Liver (tissue), 2 donors: ENCODE data around the gene POM121C.
"Not testable (repeated sequence)": the region's sequence is repeated elsewhere in the genome, so short reads cannot be mapped to it uniquely, and the experiment has no call there.

Experiments
- TF ChIP-seq, protein P1 (sequence below): fragments of 150-350 bp; IDR thresholded peaks from 2 replicates; pipeline ENCODE4 v1.5.1; 2017; ENCODE audit warnings: improper control_type of control experiment, low read depth, low read length; ENCODE audit not compliant: missing input control
- TF ChIP-seq, protein P2 (sequence below): IDR thresholded peaks from 2 replicates; pipeline ENCODE4 v1.6.1; 2016; ENCODE audit warnings: antibody characterized with exemption
- donor health status: healthy.

DNA sequence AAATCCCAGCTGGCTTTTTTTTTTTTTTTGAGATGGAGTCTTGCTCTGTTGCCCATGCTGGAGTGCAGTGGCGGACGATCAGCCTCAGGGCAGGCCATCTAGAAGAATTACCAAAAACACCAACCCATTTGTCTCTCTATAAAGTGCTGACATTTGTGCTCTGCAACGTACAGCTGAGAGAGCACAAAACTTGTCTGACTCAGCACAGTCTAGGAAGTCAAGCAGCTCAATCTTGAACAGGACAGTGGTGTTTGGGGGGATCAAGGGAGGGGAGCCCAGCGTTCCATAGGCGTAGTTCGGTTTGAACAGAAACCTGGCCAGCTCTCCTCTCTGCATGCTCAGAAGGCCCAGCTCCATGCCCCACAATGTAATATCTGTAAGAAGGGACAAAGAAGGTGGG lies 92.9 kb downstream of the POM121C start:
- TF ChIP-seq, protein P1, sequence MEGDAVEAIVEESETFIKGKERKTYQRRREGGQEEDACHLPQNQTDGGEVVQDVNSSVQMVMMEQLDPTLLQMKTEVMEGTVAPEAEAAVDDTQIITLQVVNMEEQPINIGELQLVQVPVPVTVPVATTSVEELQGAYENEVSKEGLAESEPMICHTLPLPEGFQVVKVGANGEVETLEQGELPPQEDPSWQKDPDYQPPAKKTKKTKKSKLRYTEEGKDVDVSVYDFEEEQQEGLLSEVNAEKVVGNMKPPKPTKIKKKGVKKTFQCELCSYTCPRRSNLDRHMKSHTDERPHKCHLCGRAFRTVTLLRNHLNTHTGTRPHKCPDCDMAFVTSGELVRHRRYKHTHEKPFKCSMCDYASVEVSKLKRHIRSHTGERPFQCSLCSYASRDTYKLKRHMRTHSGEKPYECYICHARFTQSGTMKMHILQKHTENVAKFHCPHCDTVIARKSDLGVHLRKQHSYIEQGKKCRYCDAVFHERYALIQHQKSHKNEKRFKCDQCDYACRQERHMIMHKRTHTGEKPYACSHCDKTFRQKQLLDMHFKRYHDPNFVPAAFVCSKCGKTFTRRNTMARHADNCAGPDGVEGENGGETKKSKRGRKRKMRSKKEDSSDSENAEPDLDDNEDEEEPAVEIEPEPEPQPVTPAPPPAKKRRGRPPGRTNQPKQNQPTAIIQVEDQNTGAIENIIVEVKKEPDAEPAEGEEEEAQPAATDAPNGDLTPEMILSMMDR = not testable (repeated sequence)
- TF ChIP-seq, protein P2, sequence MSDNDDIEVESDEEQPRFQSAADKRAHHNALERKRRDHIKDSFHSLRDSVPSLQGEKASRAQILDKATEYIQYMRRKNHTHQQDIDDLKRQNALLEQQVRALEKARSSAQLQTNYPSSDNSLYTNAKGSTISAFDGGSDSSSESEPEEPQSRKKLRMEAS = not testable (repeated sequence)
